SH-SY5Y (cell line): Measurements from ENCODE around the gene KRTAP5-9.

Experiments used
- GATA2 ChIP-seq: IDR thresholded peaks from 2 replicates; pipeline ENCODE4 v1.6.1; 2011; ENCODE audit warnings: mild to moderate bottlenecking, low read depth, low read length
- GATA3 ChIP-seq: IDR thresholded peaks from 2 replicates; pipeline ENCODE4 v1.6.1; 2011; ENCODE audit warnings: low read depth, mild to moderate bottlenecking, low read length, moderate library complexity

Gene KRTAP5-9, protein sequence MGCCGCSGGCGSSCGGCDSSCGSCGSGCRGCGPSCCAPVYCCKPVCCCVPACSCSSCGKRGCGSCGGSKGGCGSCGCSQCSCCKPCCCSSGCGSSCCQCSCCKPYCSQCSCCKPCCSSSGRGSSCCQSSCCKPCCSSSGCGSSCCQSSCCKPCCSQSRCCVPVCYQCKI

DNA sequence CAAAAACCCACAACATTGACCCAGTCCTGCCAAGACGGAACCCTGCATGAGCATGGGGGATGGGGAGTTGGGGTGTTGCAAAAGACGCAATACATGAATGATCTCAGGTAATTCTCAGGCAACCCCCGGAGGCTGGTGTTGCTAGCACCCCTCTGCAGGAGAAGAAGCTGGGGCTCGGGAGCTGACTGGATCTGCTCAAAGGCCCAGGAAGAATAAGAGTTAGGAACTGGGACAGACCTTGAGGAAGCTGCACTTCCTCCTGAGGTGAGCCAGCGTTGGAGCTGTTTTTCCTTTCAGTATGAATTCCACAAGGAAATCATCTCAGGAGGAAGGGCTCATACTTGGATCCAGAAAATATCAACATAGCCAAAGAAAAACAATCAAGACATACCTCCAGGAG, at the start of gene KRTAP5-9:
Gene KRTAP5-9, plus strand, starts transcription at position 301 of the 400 bp plus-strand sequence. CDS start 238 bp downstream, outside the sequence.
- TF ChIP-seq GATA2 (no peak), GATA3 (no peak)

GRCh38 chr11:71499125-71499524, 49.1 kb upstream of the KRTAP5-9 start:
- TF ChIP-seq GATA2: peak; percentile 94
- TF ChIP-seq GATA3: peak; percentile 72

DNA sequence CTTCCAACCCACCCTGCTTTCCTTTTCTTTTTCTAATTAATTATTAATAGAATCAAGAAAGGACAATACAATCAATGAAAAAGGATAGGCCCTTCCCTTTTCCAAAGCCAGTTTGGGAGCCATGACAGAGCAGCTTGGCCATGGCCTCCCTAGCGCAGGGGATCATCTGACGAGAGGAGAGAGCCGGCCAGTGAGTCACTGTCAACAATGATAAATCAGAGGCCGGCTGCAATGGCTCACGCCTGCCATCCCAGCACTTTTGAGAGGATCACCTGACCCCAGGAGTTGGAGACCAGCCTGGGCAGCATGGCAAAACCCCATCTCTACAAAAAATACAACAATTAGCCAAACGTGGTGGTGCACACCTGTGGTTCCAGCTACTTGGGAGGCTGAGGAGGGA, 48.7 kb upstream of the KRTAP5-9 start:
- no peak for TF ChIP-seq GATA3

- TF ChIP-seq GATA2 (no peak), GATA3 (no peak)
These were observed 47.6 kb upstream of the KRTAP5-9 start for GRCh38 chr11:71500601-71501021.

GRCh38 chr11:71501071-71501985, 46.9 kb upstream of the KRTAP5-9 start:
- no peak for TF ChIP-seq GATA3
- no peak for TF ChIP-seq GATA2

DNA sequence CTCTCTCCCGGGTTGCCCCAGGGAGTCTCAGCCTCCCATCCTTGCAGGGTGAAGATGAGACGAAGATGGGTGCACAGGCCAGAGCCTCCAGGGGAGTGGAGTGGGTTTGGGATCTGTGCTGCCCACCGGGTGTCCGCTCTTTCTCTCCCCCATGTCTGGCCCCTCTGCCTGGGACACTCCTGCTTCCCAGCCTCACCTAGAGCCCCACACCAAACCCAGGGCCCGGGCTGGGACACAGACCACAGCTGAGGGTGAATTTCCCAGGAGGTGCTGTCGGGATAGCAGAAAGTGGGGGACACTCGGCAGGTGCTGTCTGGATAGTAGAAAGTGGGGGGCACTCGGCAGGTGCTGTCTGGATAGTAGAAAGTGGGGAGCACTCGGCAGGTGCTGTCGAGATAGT, 46.2 kb upstream of the KRTAP5-9 start:
- TF ChIP-seq GATA2 (no peak), GATA3 (no peak)

DNA sequence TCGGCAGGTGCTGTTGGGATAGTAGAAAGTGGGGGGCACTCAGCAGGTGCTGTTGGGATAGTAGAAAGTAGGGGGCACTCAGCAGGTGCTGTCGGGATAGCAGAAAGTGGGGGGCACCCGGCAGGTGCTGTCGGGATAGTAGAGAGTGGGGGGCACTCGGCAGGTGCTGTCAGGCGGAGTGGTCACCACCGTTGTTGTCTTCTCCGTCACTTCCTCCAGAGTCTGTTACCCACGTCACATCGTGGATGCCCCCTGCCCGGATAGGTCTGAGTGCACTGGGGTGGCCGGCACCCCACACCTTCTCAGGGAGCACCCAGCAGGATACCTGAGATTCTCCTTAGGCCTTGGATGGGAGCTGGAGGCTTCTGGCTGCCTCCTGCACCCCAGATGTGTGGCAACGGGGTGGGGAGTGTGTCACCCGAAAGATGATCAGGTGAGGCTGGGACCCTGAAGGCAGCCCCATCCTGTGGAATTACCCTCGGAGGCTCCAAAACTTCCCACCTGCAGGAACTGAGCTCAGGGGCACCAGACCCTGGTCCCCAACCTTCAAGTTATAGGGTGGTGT, 45.3 kb upstream of the KRTAP5-9 start:
- TF ChIP-seq GATA3: no peak
- TF ChIP-seq GATA2: no peak

- TF ChIP-seq GATA3 (no peak), GATA2 (no peak)
These were observed 43.7 kb upstream of the KRTAP5-9 start for GRCh38 chr11:71504531-71504930.

GRCh38 chr11:71505001-71505400, 43.2 kb upstream of the KRTAP5-9 start:
- TF ChIP-seq GATA3: no peak
- TF ChIP-seq GATA2: no peak

DNA sequence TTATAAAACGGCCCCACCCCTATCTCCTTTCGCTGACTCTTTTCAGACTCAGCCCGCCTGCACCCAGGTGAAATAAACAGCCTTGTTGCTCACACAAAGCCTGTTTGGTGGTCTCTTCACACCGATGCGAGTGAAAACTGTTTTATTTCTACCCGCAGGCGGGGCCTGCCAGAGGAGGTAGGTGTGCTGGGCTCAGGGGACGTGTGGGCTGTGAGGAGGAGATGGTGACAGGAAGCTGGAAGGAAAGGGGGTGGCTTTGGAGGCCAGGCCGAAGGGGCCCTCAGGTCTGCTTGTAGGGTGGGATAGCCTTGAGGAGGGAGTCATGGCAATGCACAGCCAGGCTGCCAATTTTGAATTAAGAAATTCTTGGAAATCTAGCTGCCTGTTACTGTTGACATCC, 42.4 kb upstream of the KRTAP5-9 start:
- TF ChIP-seq GATA3 (no peak), GATA2 (no peak)

GRCh38 chr11:71507102-71507501, 41.1 kb upstream of the KRTAP5-9 start:
- TF ChIP-seq GATA3 (no peak), GATA2 (no peak)

GRCh38 chr11:71518506-71519471, 29.4 kb upstream of the KRTAP5-9 start:
- TF ChIP-seq GATA2: no peak
- no peak for TF ChIP-seq GATA3

DNA sequence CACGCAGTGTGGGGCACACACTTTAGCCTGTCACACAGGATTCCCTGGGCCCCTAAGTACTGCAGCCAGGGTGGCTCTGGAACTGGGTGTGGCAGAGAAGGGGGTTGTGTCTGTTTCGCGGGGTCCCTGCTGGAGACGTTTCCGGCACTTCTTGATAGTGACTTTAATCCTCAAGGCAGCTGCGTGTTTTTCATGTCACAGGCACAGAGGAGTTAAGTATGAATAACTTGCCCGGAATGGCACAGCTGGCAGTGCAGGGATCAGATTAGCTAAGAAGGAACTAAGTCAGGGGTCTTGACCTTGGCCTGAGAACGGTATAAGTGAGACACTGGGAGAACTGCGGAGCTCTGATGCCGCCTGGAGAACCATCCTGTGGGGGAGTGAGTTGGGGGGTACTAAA, 28.7 kb upstream of the KRTAP5-9 start:
- TF ChIP-seq GATA2: no peak
- no peak for TF ChIP-seq GATA3

DNA sequence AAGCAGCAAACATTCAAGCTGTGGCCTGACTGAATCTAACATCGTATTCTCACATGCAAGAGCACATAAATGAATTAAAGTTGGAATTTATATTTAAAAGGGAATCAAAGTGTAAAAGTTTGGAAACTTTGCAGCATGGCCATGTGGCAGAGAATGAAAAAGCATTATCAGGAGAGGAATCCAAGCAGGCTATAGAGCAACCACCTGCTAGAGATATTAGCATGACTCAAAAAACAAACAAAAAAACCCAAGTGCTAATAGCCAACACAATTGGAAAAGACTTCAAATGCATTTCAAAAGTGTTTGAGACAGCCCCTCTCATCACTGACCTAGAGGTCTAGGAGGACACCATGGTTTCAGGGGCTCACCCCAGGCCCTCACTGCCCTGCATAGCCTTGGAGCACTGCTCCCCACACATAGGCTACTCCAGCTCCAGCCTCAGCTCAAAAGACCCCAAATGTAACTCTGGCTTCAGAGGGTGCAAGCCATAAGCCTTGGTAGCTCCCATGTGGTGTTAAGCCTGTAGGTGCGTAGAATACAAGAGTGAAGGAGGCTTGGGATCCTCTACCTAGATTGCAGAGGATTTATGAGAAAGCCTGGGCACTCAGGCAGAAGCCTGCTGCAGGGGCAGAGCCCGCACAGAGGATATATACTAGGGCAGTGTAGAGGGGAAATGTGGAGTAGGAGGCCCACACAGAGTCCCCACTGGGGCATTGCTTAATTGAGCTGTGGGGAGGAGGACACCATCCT, 22.9 kb upstream of the KRTAP5-9 start:
- TF ChIP-seq GATA3: no peak
- no peak for TF ChIP-seq GATA2
